ENCODE results near the gene MMRN1.

MMRN1 gene

DNA sequence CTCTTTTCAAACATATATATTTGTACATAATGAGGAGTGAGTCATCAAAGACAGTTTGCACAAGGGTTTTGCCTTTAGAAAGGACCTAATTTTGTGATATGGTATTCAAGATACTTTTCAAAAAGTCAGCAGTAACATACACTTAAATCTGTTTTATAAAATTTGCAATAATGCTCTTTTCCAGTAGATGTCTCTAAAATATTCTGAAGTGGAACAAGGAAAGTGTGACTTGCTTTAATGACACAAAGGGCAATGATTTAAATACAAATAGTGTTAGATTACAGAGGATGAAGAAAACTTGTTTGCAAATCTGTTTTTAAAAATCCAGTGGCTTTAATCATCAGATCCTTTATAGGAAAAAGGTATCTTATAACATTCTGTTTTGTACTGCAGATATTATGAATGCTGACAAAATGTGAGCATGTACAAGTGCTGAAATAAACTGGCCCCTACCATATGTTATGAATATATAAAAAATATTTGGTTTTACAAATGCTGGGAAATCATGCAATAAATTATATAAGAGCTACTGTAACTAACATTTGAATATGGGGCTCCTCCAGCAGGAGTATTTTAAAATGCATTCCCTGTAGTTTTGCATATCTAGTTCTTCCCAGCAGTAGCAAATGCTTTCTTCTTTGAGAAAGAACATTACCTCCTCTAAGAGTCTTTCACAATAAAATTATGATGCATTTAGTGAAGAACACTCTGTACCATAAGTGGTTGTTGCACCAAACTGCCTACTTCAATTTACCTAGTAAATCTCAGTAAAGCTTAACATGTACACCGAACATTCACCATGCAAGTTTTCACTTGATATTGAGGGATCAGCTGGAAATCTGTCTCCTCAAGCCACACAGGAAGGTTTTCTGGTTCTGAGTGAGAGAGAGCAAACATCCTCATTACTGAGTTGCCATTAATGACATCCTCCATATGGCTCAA is 20.2 kb downstream of the MMRN1 start:
- peak in 1 of 2 experiments; percentile 1 for DNase-seq

DNA sequence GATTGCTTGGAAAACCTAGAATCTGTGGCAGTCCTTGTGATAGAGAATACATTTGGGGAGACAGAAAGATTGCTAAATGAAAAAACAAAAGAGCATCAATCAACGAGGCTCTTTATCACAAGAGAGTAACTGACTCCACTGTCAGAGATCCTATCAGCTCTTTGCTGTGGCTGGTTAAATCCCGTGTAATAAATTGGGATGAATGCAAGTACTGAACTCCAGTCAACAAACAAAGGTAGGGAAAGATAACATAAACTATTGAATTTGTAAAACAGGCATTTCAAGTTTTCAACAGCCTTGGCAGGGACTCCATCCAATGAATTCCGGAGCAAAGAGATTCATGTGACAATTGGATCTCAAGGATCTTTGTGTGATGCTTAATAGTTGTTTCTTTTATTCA is 21.3 kb downstream of the MMRN1 start:
- no peak for DNase-seq

DNA sequence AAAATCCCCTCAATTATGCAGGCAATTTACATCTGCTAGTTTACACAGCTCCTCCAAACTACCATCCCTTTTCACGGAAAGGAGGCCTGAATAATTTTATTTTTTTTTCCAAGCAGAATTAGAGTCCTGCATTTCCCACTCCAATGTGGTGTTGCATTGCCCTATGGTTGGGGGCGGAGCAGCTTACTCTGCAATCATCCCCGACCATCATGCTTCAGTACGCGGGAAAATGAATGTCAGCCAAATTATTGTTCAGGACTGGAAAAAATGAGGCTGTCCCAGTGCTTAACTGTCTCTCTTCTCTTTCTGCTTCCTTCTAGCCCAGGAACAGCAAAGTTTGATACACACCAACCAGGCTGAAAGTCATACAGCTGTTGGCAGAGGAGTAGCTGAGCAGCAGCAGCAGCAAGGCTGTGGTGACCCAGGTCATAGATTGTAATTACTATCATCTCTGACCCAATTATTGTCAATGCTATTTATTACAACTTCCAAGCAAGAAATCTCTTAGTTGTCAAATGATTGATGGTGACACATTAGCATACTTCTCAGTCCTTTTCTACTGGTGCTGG is 28.3 kb downstream of the MMRN1 start:
- DNase-seq = no peak

DNA sequence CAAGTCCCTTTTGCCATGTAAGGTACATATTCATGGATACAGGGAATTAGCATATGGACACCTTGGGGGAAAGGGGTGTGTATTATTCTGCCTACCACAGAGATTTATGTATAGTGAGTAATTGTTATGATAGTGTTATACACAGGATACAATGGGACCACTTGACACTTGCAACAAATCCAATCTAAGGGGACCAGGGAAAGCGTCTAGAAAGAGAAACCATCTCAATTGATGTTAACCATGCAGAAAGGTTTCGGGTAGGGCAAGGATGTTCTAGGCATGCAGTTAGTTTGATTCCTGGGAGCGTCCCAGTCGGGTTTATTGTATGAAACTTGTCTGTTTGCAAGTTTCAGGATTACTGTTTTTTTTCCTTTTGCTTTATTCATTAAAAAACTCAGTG is 34.2 kb downstream of the MMRN1 start:
- DNase-seq = no peak

DNA sequence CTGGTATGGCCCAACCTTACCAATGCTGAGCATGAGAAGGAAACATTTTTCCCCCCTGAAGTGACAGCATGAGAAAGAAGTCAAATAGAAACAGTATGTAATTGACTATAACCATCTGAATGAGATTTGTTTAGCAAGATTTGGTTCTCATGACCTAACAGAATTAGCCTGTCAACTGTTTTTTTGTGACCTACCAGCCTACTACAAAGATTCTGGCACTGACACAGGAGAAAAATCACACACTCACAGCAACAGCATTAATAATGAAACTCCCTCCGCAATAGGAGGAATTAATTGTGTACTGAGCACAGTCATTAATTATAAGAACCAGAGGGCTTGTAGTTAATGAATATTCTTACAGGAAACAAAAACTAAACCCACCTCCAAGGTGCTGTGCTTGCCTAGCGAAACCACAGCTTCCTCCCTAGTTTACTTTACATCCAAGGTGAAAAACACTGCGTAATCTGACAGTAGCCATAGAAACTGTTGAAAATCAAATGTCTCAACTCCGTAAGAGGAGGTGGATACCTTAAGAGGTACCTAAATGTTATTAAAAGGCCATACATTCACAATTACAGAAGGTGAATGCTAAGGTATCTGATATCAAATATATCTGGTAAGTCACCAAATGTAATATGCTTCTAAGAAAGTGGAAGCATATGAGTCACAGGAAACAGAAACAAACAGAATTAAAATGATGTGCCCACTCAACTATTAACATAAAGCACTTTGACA is 34.9 kb downstream of the MMRN1 start:
- DNase-seq = no peak

DNA sequence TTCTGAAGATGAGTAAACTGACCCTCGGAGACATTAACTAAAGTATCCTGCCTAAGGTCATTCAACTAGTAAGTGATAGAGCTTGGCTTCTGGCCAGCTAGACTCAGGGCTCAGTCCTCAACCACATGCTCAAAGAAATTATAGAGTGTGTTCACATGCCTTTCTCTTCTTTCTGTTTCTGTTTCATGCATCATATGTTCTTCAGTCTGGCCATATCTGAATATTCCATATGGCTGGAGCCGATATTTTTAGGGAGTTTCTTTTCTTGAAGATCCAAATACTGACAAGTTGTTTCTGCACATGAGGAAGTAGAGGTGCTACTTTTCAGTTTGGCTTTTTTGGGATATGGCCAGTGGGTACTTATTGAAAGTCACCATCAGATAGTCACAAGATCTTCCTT is 44.9 kb downstream of the MMRN1 start:
- DNase-seq = no peak

DNA sequence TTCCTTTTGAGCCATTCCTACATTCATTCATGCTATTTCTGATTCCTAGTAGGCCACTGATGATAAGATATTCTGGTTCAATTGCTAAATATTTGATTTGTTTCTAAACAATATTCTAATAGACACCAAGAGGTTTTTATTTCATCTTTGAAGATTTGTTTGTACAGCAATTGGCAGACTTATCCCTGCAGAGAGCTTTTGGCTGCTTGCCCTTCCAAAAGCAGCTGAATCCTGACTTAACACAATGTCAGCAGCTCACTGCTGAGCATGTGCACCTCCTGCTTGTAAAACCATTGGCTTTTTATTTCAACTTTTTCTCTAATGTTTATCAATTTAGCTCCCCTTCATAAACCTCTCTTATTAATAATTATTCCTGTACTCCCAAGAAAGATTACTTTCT is 45.3 kb downstream of the MMRN1 start:
- no peak for DNase-seq

DNA sequence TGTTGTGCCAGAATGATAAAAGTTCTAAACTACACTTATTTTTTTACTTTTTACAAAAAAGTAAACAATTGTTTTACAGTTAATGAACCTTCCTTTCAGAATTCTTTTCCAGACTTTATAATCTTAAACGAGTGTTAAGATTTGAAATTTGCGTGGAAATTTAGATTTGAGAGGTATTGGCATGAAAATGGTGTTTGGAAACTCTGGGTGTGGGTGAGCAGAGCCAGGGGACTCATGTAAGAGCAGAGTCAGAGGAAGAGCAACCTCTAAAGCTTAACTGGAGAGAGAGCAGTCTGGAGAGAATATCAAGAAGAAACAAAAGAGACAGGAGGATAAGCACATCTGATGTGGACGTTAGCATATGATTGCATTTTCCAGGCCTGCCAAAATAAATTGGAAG is 48.2 kb downstream of the MMRN1 start:
- no peak for DNase-seq

DNA sequence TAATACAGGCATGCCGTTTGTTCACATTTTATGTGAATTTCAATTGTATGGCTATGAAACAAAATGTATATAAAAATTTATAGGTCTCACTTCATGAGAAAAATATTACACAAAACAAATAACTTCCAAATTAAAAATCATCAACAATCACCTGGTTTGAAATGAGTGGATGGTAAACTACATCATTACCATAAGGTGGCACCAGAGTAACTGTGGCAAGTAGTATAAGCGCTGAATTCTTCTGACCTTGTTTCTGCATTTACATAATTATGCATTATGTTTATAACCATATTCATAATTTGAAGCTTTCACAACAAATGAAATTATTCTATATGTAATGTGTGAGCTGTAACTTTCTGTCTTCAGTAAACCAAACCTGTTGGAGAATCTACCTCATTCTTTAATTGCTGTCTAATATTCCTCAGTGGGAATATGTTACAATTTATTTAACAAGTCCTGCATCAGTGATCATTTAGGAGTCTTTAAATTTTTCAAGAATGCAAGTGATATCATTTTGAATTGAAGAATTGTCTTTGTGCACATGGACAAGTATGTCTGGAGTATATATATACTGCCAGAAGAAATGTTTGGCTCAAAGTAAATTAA is 55.2 kb downstream of the MMRN1 start:
- peak in 1 of 2 experiments; percentile 3 for DNase-seq

DNA sequence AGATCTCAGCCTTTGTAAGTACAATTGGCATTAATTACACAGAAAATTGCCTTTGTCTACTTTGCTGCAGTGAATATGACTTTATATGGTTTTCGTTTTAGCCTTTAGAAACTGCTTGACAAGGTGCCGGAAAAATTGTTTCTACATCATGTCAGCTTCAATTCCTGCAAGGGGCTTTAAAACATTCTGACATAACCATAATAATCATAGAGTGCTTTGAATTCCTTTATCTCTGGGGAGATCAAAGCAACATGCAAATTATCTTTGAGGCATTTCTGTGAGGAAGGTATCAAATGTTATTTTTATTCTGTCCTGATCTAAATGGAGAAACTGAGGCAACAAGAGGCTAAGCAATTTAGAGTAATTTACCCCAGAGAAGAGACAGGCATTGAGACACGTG is 57.8 kb downstream of the MMRN1 start:
- no peak for DNase-seq

DNA sequence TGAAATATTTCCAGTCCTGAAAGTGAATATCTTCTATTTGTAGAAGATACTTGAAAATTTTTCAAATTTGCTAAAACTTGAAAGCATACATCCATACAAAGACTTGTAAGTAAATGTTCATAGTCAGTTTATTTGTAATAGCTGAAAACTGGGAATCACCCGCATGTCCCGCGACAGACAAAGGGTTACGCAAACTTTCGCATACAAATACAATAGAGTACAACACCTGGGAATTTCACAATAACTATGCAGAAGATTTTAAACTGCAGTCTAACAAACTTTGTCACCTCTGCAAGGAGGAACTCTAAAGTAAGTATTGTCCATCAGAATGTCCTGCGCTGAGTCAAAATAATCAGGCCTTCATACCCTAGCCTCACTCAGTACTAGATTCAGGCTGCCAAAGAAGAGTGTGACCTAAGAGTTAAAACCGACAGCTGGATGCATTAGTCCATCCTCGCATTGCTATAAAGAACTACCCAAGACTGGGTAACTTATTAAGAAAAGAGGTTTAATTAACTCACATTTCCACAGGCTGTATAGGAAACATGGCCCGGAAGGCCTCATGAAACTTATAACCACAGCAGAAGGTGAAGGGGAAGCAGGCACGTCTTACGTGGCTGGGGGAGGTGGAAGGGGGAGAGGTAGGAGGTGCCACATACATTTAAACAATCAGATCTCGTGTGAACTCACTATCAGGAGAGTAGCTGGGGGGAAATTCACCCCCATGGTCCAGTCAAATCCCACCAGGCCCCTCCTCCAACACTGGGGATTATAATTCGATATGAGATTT is 60.4 kb downstream of the MMRN1 start:
- DNase-seq = no peak

DNA sequence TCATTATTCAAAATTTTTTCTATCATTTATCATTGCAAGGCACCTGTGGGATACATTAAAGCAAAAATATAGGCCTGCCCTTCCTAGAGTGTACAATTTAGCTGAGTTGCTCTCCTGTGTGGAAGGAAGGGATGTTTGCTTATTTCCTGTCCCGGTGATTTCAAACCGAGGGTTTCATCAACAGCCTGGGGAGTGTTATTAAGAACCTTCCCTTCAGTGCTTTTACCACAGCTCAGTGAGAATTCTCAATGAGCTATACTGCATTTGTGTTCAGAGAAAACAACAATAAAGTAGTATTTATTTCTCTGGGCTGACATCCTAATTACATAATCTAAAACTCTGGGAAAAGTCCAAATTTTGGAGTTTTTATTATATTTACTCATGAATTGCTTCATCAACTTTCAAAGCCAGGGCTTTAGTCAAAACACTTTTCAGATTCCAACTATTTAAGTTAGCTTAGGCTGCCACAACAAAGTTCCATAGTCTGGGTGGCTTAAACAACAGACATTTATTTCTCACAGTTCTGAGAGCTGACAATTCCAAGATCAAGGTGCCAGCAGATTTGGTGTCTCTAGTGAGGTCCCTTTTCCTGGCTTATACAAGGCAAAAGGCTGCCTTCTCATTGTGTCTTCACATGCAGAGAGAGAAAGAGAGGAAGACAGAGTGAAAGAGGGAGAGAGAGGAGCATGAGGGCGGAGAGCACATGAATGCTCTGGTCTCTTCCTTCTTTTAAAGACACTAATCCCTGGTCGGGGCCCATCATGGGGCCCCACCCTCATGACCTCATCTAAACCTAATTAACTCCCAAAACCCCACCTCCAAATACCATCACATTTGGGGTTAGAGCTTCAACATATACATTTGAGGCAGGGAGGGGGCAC is 62.6 kb downstream of the MMRN1 start:
- no peak for DNase-seq

DNA sequence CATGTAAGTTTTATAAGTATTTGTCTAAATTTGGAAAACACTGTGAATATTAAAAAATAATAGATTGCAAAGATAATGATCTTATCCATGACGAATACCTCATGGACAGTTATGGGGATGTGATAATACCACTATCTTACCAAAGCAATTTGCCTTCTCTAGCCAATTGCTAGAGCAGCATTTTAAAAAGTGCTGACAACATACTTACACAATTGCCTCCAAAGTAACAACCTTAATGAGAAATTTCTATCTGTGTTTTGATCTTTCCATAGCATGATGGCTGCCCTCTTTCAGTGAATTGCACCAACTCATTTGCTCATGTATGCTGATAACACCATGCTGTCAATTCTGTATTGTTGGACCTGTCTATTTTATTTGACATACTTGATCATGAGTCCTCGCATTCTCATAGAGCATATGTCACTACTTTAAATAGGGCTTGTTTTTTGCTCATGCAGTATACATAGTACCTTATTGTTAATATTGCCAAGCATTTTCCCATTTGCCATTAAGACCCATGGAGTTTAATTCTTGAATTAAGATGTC is 87.2 kb downstream of the MMRN1 start:
- no peak for DNase-seq

DNA sequence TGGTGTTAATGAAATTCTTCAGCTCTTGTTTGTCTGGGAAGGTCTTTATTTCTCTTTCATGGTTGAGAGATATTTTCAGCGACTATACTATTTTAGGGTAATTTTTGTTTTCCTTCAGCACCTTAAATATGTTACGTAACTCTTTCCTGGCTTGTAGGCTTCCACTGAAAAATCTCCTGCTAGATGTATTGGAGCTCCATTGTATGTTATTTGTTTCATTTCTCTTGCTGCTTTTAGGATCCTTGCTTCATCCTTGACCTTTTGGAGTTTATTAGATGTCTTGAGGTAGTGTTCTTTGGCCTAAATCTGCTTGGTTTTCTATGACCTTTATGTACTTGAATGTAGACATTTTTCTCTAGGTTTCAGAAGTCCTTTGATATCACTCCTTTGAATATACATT is 93.6 kb downstream of the MMRN1 start:
- DNase-seq = no peak

DNA sequence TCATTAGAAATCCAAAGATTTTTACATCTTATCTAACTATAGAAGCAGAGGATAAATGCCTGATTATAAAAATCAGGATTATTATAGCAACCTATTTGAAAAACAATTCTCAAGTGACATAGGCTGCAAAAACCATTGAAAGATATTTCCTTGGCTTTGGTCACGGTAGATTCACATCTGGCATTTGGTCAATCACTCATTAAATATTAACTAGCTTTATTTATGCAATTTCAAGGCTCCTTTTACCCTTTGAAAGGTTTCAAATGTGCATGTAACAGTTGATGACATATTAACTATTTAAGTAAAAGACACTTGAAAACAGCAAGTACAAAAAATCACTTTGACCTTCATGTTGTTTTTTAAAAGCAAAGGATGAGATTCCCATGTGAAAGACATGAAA is 98.1 kb downstream of the MMRN1 start:
- no peak for DNase-seq

DNA sequence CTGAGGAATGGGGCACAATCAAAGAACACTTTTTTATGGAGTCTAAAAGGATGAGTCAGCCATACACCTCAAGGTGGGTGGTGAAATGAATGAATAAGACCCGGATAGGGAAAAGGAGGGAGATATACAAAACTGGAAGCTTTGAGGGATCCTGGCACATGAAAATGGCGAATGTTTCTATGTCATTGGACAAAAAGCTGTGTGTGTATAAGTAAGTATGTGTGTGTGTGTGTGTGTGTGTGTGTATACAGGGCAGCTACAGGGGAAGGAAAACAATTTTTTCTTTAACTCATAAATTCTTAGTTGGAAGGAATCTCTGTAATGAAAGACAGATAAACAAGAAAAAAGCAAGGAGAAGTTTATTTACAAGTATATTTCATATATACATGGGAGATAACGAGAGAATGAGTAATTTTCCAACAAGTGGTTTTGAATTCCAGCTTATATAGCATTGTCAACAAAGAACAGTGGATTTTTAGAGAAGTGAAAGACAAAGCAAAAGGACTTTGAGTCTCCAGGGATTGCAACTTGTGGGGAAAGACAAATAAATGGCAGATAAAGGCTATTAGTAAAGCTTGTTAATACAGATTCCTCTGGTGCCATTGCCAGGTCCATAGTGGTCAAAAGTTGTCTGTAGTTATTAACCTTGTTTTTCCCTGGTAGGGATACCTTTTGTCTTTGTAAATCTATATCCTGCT is 99.7 kb downstream of the MMRN1 start:
- DNase-seq = no peak

DNA sequence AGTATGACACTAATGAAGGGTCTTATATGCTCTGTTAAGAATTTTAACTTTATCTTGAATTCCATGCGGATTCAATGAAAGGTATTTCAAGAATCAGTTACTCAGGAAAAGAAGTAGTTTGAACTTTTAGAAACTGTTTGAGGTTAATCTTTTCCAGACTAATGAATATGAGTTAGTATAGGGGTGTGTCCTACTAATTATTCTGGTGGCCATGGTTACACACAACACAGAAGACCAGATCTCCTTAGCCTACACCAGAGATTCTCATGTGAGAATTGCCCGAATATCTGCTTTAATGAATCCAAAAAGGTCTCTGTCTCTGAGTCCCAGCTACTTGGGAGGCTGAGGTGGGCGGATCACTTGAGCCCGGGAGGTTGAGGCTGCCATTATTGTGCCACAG is 100.4 kb downstream of the MMRN1 start:
- no peak for DNase-seq

DNA sequence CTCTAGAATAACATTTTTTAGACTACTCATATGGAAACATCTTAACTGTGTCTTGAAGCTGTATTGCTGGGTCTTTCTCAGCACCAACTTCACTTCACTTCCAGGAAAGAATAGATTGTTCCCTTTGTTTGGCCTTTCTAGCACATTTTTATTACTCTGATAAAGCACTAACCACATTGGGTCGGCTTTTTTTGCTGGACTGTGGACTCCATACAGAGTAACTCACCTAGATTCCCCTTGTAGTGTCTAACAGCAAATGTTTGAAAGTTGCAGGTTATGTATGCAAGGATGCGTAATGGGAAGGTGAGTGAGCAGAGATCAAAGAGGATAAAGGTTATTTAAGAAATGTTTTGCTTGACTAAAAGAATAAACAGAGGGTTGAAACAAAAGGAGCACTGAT is 101.2 kb downstream of the MMRN1 start:
- no peak for DNase-seq

DNA sequence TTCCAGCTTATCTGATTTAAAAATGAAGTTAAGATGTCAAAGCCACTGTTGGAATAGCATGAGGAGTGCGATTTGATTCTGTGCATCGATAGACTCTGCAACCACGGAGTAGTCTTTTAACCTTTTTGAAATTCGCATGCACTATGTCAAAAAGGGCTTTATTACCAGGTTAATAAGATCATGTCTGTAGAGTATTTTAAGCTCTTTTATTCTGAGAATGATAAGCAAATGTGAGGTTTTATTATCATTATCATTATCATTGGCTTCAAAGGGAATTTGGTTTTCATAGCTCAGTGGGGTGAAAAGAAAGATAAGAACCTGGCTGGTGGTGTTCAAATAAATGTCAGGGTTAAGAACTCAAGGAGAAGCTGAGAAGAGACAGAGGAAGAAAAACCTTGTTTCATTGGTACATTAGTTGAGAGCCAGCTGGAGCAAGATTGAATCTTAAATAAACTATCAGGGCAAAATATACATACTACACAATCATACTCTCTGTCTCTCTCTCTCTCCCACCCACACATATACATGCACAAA is 102.6 kb downstream of the MMRN1 start:
- DNase-seq = no peak

DNA sequence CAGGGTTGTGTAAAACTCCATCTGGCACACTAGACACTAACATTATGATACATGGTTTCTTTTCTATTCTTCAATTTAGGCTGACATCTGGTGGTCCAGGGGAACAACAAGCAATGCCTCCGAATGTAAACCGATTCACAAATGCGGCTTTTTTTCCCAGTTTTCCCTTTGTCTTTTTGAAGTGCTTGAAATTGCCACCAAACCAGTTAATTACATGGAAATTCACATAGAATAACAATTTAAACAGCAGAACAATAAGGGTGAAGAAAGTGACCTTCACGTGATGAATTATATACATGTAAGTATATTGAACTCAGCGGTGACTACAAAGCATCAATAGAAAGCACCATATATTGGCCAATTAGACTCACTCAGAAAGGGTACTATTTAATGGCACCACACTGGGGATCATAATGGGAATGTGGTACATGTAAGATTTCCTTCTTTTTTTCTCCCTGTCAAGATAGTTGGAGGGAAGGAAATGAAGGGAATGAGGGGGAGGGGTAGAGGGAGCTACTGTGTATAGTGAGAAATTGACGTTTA is 103.9 kb downstream of the MMRN1 start:
- no peak for DNase-seq
